Measurements from ENCODE around the gene ATOH8. TPM values are rescaled to one million over a fixed set of nuclear protein-coding genes. Genes with fewer than 3 reads are reported as not detected.

The ATOH8 gene
- total RNA-seq, 1 experiment from 2014 or later = 0.20 TPM

DNA sequence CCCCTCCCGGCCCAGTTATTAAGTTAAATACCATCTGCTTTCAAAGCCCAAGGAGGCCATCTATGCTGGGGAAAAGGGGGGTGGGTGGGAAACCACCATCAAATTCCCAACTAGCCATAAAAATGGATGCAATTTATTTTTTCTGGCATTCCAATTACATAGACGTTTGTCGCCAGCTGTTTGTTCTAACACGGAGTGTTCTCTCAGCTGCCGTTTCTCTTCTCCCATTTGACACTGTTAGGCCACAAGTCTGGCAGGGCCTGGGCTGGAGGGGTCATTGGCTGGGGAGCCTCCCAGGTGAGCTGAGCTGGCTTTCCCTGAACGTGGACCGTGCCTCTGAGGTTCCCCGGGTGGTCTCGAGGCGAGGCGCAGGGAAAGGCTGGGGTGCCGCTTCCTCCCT, 16.6 kb downstream of the ATOH8 start:
- Histone ChIP-seq H2AK5ac (ENCODE audit: insufficient read length, low read length) (no peak overlapping the region), H2BK12ac (ENCODE audit: insufficient read length, low read depth, low read length) (no peak overlapping the region), H3K9ac (ENCODE audit: extremely low read depth, insufficient read length, low read length) (no peak overlapping the region), H3K4ac (ENCODE audit: low read depth, low read length) (no peak overlapping the region), H2BK15ac (ENCODE audit: low read depth, low read length) (no peak overlapping the region), H4K5ac (ENCODE audit: insufficient read length, low read depth, low read length) (no peak overlapping the region), H2BK20ac (ENCODE audit: low read depth, low read length, poor library complexity, severe bottlenecking) (no peak overlapping the region), H3K18ac (ENCODE audit: insufficient read length, low read depth, low read length) (no peak overlapping the region), H4K91ac (ENCODE audit: insufficient read length, low read depth, low read length) (no peak overlapping the region), H3K23me2 (ENCODE audit: insufficient read length, low read depth, low read length, poor library complexity, severe bottlenecking) (peaks cover 2% of the 10 kb centered on the region), H3T11ph (ENCODE audit: low read length) (no peak overlapping the region), H3K27ac (ENCODE audit: insufficient read length, low read depth, low read length) (no peak overlapping the region), H2BK120ac (ENCODE audit: low read depth, low read length, poor library complexity, severe bottlenecking) (no peak overlapping the region), H4K8ac (replicated peaks; ENCODE audit: insufficient read length, low read depth, low read length) (no peak overlapping the region), H2AFZ (ENCODE audit: low read length) (no peak overlapping the region), H3K56ac (ENCODE audit: insufficient read length, low read depth, low read length) (no peak overlapping the region), H3K79me1 (ENCODE audit: insufficient read depth, low read depth, low read length, poor library complexity, severe bottlenecking) (no peaks in the 10 kb centered on the region), H3K4me2 (ENCODE audit: insufficient read depth, insufficient read length, low read length) (no peak overlapping the region), H3K4me1 (ENCODE audit: insufficient read depth, low read length) (peaks cover 18% of the 10 kb centered on the region; the same call in 1 of the 2 replicates), H4K20me1 (ENCODE audit: control insufficient read depth, insufficient read depth, insufficient read length) (no peaks in the 10 kb centered on the region), H3K9me3 (ENCODE audit: control insufficient read depth, low read depth, low read length) (no peaks in the 10 kb centered on the region), H3K79me2 (ENCODE audit: insufficient read depth, low read length) (no peaks in the 10 kb centered on the region), H3K23ac (ENCODE audit: insufficient read length, low read depth, low read length) (no peak overlapping the region), H2BK5ac (ENCODE audit: insufficient read length, low read length) (no peak overlapping the region), H3K27me3 (ENCODE audit: insufficient read depth, low read length) (peaks cover 4% of the 10 kb centered on the region; the same call in 1 of the 2 replicates), H3K14ac (ENCODE audit: insufficient read depth, low read length) (no peak overlapping the region; the same call in 1 of the 2 replicates)
- H3K9me3 Mint-ChIP-seq = no peaks in the 10 kb centered on the region
- DNase-seq = no peak
- H3K36me3 Mint-ChIP-seq (ENCODE audit: insufficient read depth in 1 of 3, low read depth in 3 of 3) = no peaks in the 10 kb centered on the region; a peak in 1 of 7 replicates
- H3K4me1 Mint-ChIP-seq = peaks cover 34 to 67% of the 10 kb centered on the region in 2 experiments
- H3K27ac Mint-ChIP-seq = no peak overlapping the region
- no peak overlapping the region for H3K4me3 Mint-ChIP-seq
- no peak for TF ChIP-seq CTCF (conservative IDR thresholded peaks at IDR 0.05)
- no CpG with 5 or more reads among the region's 12 CpGs for WGBS (ENCODE audit: extremely low coverage, insufficient read length, low lambda C conversion rate)
- peaks cover 43% of the 10 kb centered on the region for H3K27me3 Mint-ChIP-seq (ENCODE audit: low read depth)
